UCSD-AML1 (cell line): ENCODE data around the gene NMD3.

Source experiments
- DNase-seq: peaks from one replicate; lab custom pipeline; 2025; ENCODE audit not compliant: unreplicated experiment; lab: John Stamatoyannopoulos, UW

NMD3 gene

DNA sequence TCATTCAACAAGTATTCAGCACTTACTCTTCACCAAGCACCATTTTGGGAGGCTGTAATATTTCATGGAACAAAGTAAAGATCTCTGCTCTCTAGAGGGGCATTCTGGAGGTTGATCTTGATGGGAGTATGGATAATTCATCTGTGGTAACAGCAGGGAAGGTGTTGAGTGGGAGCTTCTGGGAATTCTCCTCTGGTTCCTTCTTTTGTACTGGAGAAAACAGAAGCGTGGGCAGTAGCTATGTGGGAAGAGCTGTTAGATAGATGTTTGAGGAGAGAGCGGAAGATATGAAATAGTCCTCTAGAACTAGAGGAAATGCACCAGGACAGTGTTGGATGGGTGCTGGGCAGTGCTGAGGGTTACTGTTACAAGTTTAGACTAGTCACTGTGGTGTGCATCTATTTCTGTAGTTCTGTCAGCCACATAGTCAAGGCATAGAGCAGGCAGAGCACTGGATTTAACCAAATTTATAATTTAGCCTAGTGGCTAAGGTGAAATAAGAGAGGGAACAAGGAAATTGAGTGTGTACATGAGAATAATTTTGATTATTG is 9.6 kb downstream of the NMD3 start:
- DNase-seq: no peak

DNA sequence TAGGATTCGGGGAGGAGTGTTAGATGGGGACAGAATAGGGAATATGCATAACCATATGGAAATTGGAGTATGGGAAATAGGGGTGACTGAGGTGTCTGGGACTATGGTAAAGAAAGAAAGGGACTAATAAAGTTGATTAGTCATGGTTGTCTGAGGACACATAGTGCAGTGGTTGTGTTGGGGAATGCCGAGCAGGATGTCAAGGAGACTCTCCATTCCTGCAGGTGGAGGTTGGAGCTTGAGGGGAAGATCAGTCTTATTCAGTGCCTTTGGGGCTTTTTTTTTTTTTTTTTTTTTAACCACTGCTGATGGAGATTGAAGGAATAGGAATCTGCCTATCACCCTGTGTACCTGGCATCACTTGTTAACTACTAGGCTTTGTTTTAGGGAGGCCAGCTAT is 10.8 kb downstream of the NMD3 start:
- no peak for DNase-seq

DNA sequence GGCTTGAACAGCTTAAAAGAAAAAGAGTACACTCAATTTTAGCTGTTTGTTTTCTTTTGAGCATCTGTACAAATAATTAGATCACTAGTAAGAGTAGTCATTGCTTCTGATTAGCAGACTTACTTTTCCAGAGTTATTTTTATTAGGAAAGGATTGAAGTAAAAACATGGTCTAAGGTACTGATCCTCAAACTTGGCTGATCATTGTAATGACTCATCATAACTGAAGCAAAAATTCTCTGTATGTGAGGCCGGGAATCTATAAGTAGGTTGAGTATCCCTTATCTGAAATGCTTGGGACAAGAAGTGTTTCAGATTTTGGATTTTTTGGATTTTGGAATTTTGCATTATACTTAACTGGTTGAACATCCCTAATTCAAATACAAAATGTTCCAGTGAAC is 12.4 kb downstream of the NMD3 start:
- no peak for DNase-seq

DNA sequence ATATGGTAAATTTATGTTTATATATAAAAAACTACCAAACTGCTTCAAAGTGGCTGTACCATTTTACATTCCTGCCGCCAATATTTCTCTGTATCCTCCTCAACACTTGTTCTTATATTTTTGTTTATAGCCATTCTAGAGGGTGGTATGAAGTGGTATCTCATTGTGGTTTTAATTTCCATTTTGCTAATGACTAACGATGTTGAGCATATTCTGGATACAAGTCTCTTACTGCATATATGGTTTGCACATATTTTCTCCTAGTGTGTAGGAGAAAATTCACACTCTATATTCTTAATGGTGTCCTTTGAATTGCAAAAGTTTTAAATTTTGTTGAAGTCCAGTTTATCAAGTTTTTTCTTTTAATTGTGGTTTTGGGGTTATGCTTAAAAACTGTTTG is 15.1 kb downstream of the NMD3 start:
- DNase-seq: no peak

DNA sequence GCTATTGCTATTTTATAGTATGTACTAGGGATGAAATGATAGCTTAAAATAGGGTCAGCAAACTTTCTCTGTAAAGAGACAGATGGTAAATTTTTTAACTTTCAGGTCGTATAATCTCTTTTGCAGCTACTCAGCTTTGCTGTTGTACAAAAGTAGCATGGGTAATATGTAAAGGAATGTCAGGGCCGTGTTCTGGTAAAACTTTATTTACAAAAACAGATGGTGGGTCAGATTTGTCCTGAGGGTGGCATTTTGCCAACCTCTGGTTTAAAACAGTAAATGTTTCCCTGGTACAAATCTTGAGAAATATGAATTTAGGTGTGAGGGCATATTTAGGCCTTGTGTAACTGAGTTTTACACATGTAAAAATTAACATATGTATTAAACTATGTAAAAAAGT is 18.6 kb downstream of the NMD3 start:
- no peak for DNase-seq

DNA sequence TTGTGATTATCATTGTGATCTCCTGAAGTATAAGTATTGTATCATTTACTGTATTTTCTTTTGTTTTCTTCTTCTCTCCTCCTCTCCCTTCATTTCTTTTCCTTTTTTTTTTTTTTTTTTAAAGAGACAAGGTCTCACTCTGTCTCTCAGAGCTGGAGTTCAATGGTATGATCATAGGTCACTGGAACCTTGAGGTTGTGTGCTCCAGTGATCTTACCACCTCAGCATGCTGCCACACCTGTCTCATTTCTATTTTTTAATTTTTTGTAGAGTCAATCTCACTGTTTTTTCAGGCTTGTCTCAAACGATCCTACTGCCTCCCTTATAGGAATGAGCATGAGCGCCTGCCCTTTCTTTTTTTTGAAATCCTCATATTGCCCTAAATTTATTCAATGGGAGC is 23.4 kb downstream of the NMD3 start:
- no peak for DNase-seq

DNA sequence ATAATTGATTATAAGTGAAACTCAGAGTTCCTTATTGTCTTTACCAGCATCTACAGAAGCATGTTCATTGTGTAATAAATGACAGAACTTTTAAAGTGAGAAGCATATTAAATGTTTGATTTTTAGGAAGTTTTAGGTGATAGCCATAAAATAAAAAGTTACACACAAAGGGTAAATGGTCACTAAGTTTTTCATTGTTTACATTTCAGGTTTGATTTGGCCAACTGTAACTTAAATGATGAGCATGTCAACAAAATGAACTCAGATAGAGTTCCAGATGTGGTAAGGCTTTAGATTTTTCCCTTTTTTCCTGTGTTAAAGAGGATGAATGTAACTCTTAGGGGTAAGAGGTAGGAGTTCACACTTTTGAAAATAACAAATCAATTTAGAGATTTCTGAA is 25.9 kb downstream of the NMD3 start:
- DNase-seq: no peak

DNA sequence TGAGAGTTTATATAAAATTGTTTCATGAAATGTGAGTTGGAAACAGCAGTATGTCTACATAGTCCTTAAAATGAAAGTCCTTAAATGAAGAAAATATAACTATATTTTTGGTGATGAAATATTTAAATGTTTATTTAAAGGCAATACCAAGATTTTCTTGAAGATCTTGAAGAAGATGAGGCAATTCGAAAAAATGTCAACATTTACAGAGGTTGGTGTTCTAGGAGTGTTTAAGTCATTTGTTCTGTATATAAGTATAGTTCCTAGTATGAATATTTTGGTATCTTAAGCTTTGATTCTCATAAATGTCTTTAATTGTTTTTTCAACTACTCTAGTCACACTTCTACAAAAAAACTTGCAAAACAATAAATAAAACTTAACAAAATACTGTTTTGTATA is 29.0 kb downstream of the NMD3 start:
- DNase-seq: no peak

DNA sequence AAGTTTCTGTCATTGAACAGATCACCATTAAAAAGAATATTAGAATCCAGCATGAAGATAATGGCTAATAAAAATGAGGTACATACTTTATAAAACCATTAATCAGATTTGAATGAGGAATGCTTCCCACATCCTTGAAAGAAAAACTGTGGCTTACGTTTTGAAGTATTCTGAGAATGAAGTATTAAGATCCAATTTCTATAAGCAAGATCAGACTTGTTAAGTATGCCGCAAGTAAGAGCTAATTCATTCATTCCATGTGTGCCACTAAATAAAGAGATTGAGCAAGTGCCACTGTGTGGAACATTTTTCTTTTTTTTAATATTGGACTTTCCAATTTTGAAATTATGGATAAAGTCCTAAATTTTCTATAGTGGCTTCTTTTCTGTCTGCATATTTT is 30.6 kb downstream of the NMD3 start:
- no peak for DNase-seq

DNA sequence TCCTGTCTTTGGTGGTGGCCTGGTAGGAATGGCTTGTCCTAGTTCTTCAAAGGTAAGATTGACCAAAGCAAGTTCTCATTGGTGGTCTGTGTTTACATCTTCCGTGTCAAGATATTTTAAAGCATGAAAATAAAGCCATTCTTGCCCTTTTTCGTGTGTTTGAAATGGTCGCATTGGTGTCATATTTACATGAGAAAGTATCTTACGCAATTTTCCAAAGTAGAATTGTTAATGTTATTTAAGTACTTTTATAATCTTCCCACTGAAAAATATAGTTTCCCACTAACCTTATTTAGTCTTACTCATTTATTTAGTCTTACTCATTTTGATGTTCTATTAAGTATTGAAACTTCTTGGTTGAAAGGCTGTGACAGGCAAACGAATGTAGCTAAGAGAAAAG is 31.0 kb downstream of the NMD3 start:
- DNase-seq: no peak

DNA sequence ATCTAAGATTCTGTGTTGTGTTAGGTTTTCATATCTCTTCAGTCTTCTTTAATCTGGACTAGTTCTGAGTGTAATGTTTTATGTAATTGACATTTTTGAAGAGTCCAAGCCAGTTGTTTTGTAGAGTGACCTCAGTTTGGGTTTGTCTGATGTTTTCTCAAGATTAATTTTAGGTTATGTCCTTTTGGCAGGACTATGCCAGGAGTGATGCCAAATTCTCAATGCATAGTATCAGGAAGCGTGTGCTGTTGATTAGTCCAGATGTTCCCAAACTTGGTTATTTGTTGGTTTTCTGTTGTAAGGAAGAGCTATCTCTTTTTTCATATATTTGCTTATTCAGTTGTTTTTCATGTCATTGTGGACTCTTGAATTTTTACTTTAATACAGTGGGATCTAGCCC is 32.6 kb downstream of the NMD3 start:
- DNase-seq: no peak

DNA sequence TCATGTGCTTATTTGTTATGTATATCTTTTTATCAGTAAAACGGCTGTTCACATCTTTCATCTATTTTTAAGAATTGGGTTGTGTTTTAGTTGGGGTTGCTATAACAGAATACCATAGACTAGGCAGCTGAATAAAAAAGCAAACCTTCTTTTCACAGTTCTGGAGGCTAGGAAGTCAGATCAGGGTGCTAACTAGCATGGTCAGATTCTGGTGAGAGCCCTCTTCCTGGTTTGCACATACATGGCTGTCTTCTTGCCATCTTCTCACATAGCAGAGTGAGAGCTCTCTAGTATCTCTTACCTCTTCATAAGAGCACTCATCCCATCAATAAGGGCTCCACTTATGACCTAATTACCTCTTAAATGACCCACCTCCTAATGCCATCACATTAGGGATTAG is 33.8 kb downstream of the NMD3 start:
- no peak for DNase-seq

DNA sequence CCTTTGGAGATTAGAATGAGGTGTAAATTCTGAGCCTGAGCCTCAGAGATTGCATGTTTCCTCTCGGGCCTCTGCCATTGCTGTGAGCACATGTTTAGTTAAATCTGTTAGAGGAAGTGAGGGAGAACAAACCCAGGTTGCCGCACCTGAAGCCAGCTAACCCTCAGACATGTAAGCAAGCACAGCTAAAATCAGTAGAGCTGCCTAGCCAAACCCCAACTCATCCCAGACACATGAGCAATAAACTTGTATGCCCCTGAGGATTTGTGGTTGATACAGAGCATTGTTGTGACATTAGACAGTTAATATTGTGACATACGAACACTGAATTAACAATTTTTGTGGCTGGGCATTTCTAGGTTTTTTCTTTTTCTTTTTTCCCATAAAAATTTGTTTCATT is 41.9 kb downstream of the NMD3 start:
- no peak for DNase-seq

DNA sequence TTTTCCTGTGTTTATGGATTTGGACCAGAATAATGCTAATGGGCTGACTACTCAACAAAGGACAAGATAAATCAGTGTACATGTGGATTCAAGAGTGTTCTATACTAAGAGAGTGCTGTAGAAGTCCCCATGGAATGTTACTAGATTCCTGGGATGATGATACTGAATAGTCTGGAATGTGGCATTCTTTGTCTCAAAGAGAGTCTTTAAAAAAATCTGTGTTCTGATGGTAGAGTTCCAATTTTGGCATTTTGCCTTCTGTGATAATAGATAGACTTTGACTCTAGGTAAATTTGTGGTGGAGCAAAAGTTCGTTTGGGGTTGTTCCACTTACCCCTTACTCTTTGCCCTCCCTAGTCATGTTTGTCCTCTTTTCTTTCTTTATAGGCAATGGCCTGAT is 43.7 kb downstream of the NMD3 start:
- DNase-seq: no peak

DNA sequence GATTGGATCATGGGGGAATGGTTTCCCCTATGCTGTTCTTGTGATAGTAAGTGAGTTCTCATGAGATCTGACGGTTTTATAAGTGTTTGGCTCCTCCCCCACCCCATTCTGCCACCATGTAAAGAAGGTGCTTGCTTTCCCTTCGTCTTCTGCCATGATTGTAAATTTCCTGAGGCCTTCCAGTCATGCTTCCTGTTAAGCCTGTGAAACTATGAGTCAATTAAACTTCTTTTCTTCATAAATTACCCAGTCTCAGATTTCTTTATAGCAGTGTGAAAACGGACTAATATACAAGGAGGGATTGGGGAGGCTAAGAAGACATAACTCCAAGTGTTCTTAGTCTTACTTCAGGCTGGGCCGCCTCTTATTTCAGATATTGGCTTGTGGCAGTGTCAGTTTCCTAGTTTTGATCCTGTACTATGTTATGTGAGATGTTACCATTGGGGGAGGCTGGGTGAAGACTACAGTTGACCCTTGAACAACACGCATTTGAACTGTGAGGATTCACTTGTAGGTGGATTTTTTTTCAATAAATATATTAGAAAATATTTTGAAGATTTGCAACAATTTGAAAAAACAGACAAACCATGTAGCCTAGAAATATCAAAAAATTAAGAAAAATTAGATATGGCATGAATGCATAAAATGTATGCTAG is 44.9 kb downstream of the NMD3 start:
- DNase-seq: no peak

DNA sequence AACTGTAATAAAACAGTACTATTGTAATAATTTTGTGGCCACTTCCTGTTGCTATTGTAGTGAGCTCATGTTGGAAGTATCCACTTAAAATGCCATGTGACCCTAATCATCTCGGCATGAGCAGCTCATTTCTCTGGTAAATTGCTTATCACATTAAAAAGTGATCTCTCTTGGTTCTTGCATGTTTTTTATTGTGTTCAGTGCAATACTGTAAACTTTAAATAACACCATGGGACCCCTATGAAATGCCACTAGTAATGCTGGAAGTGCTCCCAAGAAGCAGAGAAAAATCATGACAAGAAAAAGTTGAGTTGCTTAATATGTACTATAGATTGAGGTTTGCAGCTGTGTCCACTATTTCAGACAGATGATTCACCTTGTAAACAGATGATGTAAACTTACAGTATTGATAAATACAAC is 45.6 kb downstream of the NMD3 start:
- no peak for DNase-seq

DNA sequence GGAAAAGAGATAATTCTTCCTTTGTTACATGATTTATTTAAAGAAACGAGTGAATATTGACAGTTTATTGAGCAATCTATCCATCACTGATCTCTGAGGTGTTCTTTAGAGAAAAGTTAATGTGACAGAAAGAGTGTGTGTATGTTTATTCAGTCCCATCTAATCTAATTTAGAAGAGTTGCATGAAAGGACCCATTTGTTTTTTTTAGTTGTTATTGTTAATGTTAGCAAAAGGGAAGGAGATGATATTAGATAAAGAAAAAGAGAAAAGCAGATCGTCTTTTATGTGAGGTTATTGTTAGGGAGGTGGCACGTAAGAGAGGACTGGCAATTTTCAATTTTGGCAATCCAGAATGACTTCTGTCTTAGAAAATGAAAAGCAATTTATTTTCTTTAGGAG is 46.5 kb downstream of the NMD3 start:
- no peak for DNase-seq

DNA sequence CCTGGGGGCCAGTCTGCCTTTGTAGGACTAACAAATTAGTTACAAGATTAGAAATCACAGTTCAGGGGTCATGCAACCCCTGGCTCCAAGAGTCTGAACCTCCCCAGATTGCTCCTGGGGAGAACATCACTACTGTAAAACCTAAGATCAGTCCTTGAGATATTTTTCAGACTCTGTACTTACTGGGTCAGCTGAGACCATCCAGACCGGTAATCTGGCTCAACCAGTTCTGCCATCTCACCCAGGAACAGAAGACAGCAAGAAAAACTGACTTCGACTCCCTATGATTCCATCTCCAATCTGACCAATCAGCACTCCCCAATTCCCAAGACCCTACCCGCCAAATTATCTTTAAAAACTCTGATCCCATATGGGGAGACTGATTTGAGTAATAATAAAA is 47.5 kb downstream of the NMD3 start:
- no peak for DNase-seq

DNA sequence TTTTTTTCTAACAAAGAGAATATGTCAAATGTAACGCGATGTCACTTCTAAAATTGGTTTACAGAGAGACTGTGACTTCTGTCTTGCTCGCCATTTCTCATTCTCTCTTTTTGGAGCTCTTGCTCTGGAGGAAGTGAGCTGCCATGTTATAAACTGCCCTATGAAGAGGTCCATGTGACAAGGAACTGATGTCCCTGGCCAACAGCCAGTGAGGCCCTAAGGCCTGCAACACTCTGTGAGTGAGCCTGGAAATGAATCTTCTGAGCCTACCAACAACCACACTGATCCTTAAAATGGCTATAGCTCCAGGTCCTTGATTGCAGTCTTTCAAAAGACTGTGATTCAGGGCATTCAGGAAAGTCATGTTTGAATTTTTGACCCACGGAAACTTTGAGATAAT is 49.9 kb downstream of the NMD3 start:
- no peak for DNase-seq

DNA sequence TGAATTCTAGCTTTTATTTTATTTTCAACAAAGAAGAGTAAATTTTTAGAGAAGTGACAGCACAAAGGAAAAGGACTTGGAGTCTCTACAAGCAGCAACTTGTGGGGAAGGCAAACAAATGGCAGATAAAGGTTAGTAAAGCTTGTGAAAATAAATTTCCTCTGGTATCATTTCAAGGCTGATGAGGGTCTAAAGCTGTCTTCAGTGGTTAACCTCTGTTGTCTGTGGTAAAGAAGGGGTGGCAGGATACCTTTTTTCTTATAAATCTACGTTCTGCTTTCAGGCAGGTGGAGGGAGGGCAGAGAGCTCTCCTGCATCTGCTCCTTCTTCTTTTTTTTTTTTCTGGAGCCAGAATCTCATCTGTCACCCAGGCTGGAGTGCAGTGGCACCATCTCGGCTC is 50.5 kb downstream of the NMD3 start:
- no peak for DNase-seq

DNA sequence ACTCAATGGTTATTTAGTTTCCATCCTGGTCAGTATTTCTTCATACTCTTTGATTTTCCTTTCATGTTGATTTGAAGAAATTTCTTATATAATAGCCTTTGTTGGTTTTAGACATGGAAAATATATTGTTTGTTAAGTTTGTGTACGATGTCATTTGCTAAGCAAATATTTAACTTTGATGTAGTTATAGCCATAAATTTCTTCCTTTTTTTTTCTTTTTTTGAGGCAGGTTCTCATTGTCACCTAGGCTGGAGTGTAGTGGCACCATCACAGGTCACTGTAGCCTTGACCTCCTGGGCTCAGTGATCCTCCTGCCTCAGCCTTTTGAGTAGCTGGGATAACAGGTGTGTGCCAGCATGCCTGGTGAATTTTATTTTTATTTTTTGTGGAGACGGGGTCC is 51.4 kb downstream of the NMD3 start:
- no peak for DNase-seq

DNA sequence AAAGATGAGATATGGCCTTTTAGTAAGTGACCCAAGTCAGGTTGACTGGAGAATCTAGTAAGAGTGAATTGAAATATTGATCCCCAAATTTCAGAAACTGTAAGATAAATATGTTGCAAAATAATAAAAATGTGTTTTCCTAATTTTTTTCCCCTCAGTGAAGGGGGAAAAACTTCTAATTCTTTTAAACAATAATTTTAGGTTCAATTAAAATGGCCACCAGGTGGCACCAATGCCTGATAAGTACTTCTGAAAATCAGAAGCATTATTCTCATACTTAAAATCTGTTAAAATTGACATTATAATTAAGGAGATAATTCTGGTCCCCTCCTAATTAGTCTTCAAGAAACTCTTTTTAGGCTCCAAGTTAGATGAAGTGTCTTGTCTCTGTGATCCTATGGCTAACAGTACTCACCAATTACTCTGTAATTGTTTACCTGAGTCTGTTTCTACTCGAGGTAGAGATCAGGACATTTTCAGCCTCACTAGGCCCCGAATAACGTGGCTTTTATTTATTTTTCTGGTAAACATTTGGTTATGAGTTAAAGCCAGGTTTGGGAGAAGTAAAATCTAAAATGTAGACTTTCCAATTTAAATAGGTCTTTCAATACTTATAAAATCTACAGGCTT is 52.6 kb downstream of the NMD3 start:
- DNase-seq: no peak

DNA sequence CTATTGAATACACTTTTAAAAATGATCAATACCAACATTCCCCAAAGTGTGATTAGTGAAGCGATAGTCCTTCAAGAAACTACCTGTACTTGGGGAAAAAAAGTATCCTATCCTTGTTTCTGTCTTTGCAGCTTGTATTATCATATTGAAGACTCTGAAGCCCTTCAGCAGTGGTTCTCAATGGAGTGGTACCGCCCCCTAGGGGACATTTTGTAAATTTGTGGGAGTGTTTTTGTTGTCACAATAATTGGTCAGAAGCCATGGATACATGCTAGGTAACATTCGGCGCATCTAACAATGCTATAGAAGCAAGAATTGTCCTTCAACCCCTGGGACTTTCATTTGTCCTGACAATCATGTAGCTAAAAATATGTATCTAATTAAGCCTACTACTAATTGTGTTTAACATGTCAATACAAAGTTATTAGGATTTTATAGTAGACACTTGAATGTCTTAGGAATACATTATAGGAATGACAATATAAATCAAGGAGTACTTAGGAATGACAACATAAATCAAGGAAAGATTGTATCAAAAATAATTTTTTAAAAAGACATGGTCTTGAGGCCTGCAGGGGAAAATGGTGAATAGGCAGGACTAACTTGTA is 53.7 kb downstream of the NMD3 start:
- no peak for DNase-seq
